Fibroblast of lung (primary cell): ENCODE data around the gene SPATA6L. TPM values are rescaled to one million over a fixed set of nuclear protein-coding genes. Genes with fewer than 3 reads are reported as not detected.
A peak's percentile ranks its signal among the peaks of the same experiment; 100 is the strongest.

Experiments used
- DNase-seq, 2 donors: peaks; one replicate each; pipeline versions ENCODE4 v3.0.0 to v3.0.0-alpha.2; 2010; ENCODE audit warnings: low read depth in 2 of 2
- H2AFZ ChIP-seq: 2 replicates; pipeline ENCODE4 v1.5.1; 2012; ENCODE audit warnings: low read length, control low read depth, inconsistent platforms
- H3K27ac ChIP-seq: 2 replicates; pipeline ENCODE4 v1.5.1; 2011; ENCODE audit warnings: low read length, control low read depth; ENCODE audit not compliant: insufficient read depth
- H3K27me3 ChIP-seq: 2 replicates; pipeline ENCODE4 v1.5.1; 2011; ENCODE audit warnings: mild to moderate bottlenecking, low read length; ENCODE audit not compliant: control insufficient read depth, insufficient read depth
- H3K36me3 ChIP-seq: 2 replicates; pipeline ENCODE4 v1.5.1; 2011; ENCODE audit warnings: low read length; ENCODE audit not compliant: control insufficient read depth, insufficient read depth
- H3K4me1 ChIP-seq: 2 replicates; pipeline ENCODE4 v1.5.1; 2011; ENCODE audit warnings: low read length; ENCODE audit not compliant: control insufficient read depth, insufficient read depth; ENCODE audit errors: extremely low read depth
- H3K4me2 ChIP-seq: 2 replicates; pipeline ENCODE4 v1.5.1; 2011; ENCODE audit warnings: low read length, control low read depth; ENCODE audit not compliant: insufficient read depth; ENCODE audit errors: extremely low read depth
- H3K4me3 ChIP-seq, 4 experiments: fragments of 200-600 bp in 1 of 4; sonication (generic) in 1 of 4; replicated peaks in 1 of 4; 2 replicates each; pipeline ENCODE4 v1.5.1; 2011 to 2016; ENCODE audit warnings: low read length in 4 of 4, low read depth in 3 of 4, mild to moderate bottlenecking in 3 of 4, control low read depth in 2 of 4, inconsistent platforms in 1 of 4, mixed read lengths in 1 of 4; ENCODE audit not compliant: insufficient read depth in 1 of 4; ENCODE audit errors: control extremely low read depth in 1 of 4
- H3K79me2 ChIP-seq: 2 replicates; pipeline ENCODE4 v1.5.1; 2012; ENCODE audit warnings: mild to moderate bottlenecking, low read length, inconsistent platforms; ENCODE audit not compliant: control insufficient read depth, insufficient read depth
- H3K9ac ChIP-seq: 2 replicates; pipeline ENCODE4 v1.5.1; 2011; ENCODE audit warnings: mild to moderate bottlenecking, low read length, control low read depth; ENCODE audit not compliant: insufficient read depth
- H3K9me3 ChIP-seq: 2 replicates; pipeline ENCODE4 v1.5.1; 2012; ENCODE audit warnings: low read depth, low read length; ENCODE audit not compliant: control insufficient read depth, insufficient read depth
- H4K20me1 ChIP-seq: 2 replicates; pipeline ENCODE4 v1.5.1; 2011; ENCODE audit warnings: low read length; ENCODE audit not compliant: control insufficient read depth, insufficient read depth; ENCODE audit errors: extremely low read depth
- CTCF ChIP-seq, 2 donors: IDR thresholded peaks in 1 of 2; conservative IDR thresholded peaks in 1 of 2; 1 replicate in 1 of 2; 2 replicates in 1 of 2; pipeline ENCODE4 v1.5.1; 2011 to 2012; ENCODE audit warnings: low read length in 2 of 2, control low read depth in 1 of 2, inconsistent platforms in 1 of 2, low read depth in 1 of 2, mild to moderate bottlenecking in 1 of 2
- EZH2 ChIP-seq: IDR thresholded peaks from 2 replicates; pipeline ENCODE4 v1.5.1; 2012; ENCODE audit warnings: low read length, control low read depth, mild to moderate bottlenecking; ENCODE audit errors: missing control alignments
- polyA plus RNA-seq, 2 donors: library from polyadenylated mRNA; depleted of rRNA in 1 of 2; stranded (reverse) in 1 of 2; unstranded in 1 of 2; fragments of >200 nt; gene quantifications; 2 replicates each; pipeline ENCODE4 v1.2.1, GENCODE V29; 2011 to 2012; ENCODE audit warnings: missing spikeins in 1 of 2
- total RNA-seq: library from RNA; depleted of rRNA; stranded (reverse); fragments of >200 nt; gene quantifications from 2 replicates; pipeline ENCODE4 v1.2.1, GENCODE V29; 2014

SPATA6L gene
- total and polyA plus RNA-seq, 2 donors (not counting 1 experiment from before 2014, with no cell fraction given), result 0.54 to 1.2 TPM

GRCh38 chr9:4594545-4594944, 71.7 kb downstream of the SPATA6L start:
- TF ChIP-seq EZH2 (no peak), CTCF (conservative IDR thresholded peaks at IDR 0.05 in 1 of 2, IDR thresholded peaks at IDR 0.05 in 1 of 2; ENCODE audit: low read depth in 1 of 2, low read length in 2 of 2) (no peak)
- no peak overlapping the region for H3K4me3 ChIP-seq
- H3K27me3 ChIP-seq, result no peaks in the 10 kb centered on the region
- no peaks in the 10 kb centered on the region for H4K20me1 ChIP-seq
- no peak for DNase-seq
- no peak overlapping the region for H3K4me2 ChIP-seq
- H3K36me3 ChIP-seq, result no peaks in the 10 kb centered on the region
- H3K79me2 ChIP-seq, result no peaks in the 10 kb centered on the region
- no peaks in the 10 kb centered on the region for H3K9me3 ChIP-seq
- no peak overlapping the region for H3K9ac ChIP-seq
- no peaks in the 10 kb centered on the region for H3K4me1 ChIP-seq
- no peak overlapping the region for H3K27ac ChIP-seq
- H2AFZ ChIP-seq, result no peak overlapping the region

GRCh38 chr9:4592886-4593285, 73.4 kb downstream of the SPATA6L start:
- TF ChIP-seq CTCF (conservative IDR thresholded peaks at IDR 0.05 in 1 of 2, IDR thresholded peaks at IDR 0.05 in 1 of 2; ENCODE audit: low read depth in 1 of 2, low read length in 2 of 2) (no peak), EZH2 (no peak)
- Histone ChIP-seq H3K79me2 (no peaks in the 10 kb centered on the region), H2AFZ (no peak overlapping the region), H3K4me1 (no peaks in the 10 kb centered on the region), H4K20me1 (no peaks in the 10 kb centered on the region), H3K4me2 (no peak overlapping the region), H3K27me3 (no peaks in the 10 kb centered on the region), H3K9me3 (no peaks in the 10 kb centered on the region), H3K9ac (no peak overlapping the region), H3K27ac (no peak overlapping the region), H3K36me3 (no peaks in the 10 kb centered on the region), H3K4me3 (no peak overlapping the region)
- DNase-seq, result peak in 1 of 2 donors; percentile 18

- H3K79me2 ChIP-seq, result no peaks in the 10 kb centered on the region
- no peaks in the 10 kb centered on the region for H3K9me3 ChIP-seq
- no peak overlapping the region for H3K4me2 ChIP-seq
- DNase-seq, result no peak
- no peaks in the 10 kb centered on the region for H4K20me1 ChIP-seq
- no peaks in the 10 kb centered on the region for H3K4me1 ChIP-seq
- TF ChIP-seq EZH2 (no peak), CTCF (conservative IDR thresholded peaks at IDR 0.05 in 1 of 2, IDR thresholded peaks at IDR 0.05 in 1 of 2; ENCODE audit: low read depth in 1 of 2, low read length in 2 of 2) (no peak)
- no peak overlapping the region for H3K27ac ChIP-seq
- no peak overlapping the region for H2AFZ ChIP-seq
- no peaks in the 10 kb centered on the region for H3K27me3 ChIP-seq
- no peak overlapping the region for H3K9ac ChIP-seq
- no peaks in the 10 kb centered on the region for H3K36me3 ChIP-seq
- no peak overlapping the region for H3K4me3 ChIP-seq
Measured at GRCh38 chr9:4592295-4592694, 74.0 kb downstream of the SPATA6L start.
